ENCODE data around the gene RAB21.

RAB21 gene

DNA sequence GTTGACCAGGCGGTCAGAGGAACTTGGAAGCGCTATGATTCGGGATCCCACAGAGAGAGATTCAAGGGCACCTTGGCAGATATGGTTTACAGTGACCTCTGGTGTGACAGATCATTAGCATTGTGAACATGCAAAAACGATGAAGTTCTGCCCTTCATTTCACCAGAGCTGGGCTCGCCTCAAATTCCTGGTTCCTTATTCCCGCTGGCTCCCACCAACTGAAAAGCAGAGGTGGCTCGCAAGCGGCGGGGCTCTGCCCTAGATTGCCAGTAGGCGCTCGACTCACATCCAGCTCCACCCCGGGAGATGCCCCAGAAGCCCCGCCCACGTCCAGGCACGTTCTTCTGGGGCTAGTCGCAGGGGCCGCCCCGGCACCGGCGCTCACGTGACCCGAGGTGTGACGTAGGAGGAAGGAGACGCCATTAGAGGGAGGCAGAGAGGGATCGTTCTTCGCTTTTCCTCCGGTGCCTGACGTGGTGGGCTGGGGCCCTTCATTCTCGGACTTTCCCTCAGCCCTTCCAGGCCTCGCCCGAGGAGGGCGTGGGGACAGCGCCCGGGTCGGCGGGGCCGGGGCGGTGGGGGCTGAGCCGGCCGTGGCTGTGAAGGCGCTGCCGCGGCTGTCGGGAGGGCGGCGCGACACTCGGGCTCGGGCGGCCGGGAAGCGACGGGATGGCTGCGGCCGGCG lies at the start of gene RAB21:
Gene RAB21 (plus strand): TSS at position 403 of the 685 bp plus-strand sequence. CDS start 267 bp downstream, at position 670.
- peak; percentile 95 for DNase-seq (ENCODE audit: low read depth)

GRCh38 chr12:71704920-71705319 lies 49.7 kb upstream of the RAB21 start:
- DNase-seq (ENCODE audit: low read depth), result no peak

- DNase-seq (ENCODE audit: low read depth), result no peak
Observed at GRCh38 chr12:71708658-71709057, 46.0 kb upstream of the RAB21 start.

- no peak for DNase-seq (ENCODE audit: low read depth)
Observed at GRCh38 chr12:71710276-71711125, 44.2 kb upstream of the RAB21 start.

GRCh38 chr12:71718611-71719010 lies 36.1 kb upstream of the RAB21 start:
- DNase-seq (ENCODE audit: low read depth), result no peak

DNA sequence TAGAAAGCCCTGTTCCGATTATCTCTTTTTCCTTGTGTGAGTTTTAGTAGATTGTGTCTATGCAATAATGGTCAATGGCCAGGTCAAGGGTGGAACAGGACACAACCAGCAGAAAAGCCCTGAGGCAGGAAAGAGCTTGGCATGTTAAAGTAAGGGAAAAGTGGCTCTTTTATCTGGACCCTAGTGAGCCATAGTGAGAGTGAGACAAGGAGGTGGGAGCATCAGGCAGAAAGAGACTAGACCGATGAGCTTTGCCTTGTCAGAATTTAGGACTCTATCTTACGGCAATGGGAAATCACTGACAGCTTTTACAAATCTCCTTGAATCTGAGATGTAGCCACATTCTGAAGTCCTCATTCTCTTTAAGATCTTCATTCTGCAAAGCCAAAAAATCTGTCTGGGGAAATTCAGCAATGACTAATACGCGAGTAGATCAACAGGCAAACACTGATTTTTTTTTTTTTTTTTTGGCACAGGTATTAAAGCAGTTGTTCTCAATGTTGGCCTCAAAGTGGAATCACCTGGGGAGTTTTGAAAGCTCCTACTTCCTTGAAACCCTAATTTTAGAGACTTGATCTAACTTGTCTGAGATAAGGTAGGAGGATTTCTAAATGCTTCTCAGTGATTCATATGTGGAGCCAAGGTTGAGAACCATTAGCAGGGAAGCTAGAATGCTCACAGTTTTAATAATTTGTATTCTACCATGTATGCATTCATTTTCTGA lies 34.9 kb upstream of the RAB21 start:
- DNase-seq (ENCODE audit: low read depth), result no peak

DNA sequence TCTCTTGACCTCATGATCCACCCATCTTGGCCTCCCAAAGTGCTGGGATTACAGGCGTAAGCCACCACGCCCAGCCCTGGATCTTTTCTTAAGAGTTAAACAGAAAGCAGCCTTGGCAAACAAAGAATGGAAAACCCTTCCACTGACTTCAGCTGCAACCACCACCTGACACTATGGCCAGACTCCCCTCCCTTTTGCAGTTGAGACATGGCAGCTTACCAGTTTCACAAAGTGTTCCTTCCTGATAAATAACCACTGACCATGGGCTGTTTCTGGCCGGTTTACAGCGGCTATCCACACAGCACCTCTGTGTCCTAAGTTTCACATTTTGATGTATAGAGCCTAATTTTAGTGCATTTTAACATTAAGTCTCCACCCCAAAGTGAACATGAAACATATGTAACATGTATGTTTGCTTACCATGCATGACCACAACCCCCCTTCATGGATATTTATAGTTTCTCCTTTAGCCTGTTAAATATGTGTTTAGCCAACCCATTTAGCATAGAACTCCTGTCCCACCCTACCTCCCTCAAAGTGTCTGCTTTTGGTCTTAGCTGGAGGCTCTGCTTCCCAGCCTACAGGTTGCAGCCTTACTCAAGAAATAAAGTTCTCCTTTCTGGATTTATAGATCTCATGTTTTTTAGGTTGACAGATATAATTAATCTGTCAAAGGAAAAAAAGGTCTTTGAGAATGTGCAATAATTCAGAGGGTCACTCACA lies 32.7 kb upstream of the RAB21 start:
- no peak for DNase-seq (ENCODE audit: low read depth)

DNA sequence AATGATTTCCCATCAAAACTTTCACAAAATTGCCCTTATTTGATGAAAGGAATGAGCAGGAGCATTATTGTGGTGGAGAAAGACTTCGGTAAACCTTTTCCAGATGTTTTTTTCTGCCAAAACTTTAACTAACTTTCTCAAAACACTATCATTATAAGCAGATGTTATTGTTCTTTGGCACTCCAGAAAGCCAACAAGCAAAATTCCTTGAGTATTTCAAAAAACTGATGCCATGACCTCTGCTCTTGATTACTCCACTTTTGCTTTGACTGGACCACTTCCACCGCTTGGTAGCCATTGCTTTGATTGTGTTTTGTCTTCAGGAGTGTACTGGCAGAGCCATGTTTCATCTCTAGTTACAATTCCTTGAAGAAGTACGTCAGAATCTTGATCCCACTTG lies 29.7 kb upstream of the RAB21 start:
- DNase-seq (ENCODE audit: low read depth), result no peak

DNA sequence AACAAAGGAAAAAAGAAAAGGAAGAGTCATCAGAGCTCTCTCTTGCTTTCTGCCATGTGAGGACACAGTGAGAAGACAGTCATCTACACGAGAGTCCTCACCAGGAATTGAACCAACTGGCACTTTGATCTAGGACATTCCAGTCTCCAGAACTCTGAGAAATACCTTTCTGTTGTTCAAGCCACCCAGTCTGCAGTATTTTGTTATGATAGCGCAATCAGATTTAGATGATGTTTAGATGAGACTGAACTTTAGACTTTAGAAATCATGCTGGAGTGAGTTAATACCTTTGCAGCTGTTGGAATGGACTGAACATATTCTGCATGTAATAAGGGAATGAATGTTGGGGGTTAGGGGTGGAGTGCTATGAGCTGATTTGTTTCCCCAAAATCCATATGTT lies 28.1 kb upstream of the RAB21 start:
- DNase-seq (ENCODE audit: low read depth), result no peak

DNA sequence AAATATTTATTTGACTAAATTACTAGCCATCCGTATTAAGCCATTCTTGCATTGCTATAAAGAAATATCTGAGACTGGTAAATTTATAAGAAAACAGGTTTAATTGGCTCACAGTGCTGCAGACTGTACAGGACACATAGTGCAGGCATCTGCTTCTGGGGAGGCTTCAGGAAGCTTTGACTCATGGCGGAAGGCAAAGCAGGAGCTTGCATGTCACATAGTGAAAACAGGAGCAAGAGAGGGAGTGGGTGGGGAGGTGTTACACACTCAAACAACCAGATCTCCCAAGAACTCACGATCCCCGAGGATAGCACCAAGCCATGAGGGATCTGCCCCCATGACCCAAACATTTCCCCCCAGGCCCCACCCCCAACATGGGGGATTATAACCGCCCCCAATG lies 26.7 kb upstream of the RAB21 start:
- no peak for DNase-seq (ENCODE audit: low read depth)

- DNase-seq (ENCODE audit: low read depth), result no peak
Observed at GRCh38 chr12:71730936-71731335, 23.7 kb upstream of the RAB21 start.

- DNase-seq (ENCODE audit: low read depth), result no peak
Observed at GRCh38 chr12:71731439-71732356, 23.0 kb upstream of the RAB21 start.

DNA sequence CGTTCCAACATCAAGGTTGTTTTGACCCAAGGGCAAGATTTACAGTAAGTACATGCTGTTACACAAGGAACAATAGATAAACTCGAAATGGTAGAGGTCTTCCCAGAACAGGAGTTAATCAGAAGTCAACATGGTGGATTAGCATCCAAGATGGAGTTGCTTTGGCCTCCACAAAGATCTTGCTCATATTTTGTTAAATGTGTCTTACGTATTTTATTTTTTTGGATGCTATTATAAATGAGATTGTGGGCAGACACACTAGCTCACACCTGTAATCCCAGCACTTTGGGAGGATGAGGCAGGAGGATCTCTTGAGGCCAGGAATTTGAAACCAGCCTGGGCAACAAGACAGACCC lies 22.3 kb upstream of the RAB21 start:
- DNase-seq (ENCODE audit: low read depth), result no peak

DNA sequence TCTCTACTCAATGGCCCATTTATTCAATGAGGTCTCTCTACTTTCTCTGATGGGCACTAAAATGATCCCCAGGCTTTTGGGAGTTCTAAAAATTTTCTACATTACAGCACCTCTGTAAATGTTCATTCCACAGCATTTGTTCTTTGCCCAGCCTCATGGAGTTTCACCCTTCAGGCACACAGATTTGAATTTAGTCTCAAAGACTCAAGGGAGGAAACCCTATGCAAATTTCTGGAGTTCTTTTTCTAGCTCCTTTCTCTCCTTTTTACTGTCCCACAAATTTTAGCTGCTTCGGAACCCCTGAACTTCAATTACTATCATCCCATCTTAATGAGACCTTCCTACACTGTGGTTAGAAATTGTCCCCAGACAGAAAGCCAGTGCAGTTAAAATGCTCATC lies 17.5 kb upstream of the RAB21 start:
- no peak for DNase-seq (ENCODE audit: low read depth)

DNA sequence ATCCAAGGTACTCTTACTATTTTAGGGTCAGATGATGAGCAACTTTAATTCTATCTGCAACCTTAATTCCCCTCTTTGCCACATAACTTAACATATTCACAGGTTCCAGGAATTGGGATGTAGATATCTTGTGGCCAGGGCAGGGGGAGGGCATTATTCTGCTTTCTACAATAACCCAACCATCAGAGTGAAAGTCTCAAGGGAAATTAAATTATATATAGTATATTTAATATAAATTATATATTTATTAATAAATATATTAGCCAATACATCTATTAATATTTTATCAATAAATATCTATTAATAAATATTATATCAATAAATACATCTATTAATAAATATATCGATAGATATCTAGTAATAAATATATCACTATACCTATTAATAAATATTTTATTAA lies 11.7 kb upstream of the RAB21 start:
- no peak for DNase-seq (ENCODE audit: low read depth)

DNA sequence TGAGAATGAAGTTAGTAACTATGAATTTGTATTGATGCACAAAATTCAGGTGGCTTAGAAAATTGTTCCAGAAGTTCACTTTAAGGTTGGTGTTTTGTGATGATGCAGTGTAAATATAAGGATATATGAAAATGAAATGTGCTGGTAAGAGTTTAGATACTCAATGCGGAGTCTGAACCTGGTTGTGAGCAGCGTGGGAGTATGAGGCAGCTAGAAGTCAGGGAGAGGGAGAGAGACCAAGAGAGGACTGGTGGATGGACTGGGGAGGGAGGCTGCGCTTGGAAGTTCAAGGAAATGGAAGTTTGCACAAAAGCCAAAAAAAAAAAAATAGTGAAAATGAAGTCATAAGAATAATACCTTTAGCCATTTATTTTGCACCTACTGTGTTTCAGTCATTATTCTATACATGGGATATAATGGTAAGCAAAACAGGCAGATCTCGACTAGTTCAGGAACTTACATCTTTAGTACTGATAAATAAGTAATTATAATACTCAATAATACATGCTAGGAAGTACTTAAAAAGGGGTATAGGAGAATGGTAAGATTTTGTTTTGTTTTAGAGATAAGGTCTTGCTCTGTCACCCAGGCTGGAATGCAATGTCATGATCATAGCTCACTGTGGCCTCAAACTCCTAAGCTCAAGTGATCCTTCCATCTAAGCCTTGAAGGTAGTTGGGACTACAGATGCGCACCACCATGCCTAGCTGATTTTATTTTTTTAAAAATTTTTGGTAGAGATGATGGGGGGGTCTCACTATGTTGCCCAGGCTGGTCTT lies 10.0 kb upstream of the RAB21 start:
- DNase-seq (ENCODE audit: low read depth), result no peak

DNA sequence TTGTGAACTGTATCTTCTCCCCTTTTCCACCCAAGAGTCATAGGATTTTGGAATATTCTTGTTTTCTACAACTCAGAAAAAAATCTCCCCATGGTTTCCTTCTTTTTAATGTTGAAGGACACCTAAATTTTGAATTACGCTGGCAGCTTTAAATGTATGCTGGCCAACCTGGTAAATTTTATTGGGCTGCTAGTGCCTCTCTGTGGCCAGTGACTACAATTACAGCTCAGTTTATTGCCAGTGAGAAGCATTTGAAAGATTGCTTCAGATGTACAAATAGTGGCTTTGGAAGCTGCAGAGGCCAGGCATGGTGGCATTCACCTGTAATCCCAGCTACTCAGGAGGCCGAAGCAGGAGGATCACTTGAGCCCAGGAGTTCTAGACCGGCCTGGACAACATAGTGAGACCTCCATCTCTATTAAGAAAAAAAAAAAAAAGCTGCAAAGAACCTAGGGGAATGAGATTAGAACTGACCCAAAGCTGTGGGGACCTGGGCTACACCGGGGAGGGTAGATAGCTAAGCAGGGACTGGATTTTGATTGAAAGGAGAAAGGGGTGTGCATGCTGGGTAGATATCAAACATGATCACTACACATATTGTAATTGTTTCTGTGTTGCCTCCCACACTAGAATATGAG lies 7.6 kb upstream of the RAB21 start:
- no peak for DNase-seq (ENCODE audit: low read depth)

DNA sequence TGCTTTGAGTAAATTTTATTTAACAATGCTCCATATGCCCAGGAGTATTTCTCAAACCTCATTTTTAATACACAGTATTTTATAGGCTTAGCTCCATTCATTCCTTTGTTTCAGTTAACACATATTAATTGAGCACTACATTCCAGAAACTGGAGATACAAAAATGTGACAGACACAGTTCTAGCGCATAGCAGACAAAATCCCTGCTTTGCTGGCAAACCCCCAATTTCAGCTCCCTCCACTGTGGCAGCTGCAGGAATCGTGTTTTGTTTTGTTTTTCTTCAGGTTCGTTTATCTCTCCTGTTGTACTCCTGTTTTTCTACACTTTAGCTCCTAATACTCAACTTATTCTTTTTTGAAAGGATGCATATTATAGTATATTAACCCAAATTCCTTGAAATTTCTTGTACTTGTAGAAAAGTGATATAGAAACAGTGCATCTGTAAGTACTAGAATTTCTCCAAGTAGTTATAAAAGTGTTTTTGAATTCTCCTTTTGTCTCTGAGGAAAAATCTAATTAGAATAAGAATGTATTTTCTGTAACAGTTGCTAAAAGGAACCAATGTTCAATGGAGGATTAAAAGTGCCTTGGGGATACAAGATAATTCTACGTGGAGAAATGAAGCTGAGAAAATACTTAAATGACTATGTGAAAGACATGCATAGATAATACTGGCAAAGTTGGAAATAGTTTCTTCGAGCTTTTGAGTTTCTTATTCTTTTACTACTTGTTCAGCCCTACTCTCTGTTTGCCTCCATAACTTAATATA lies 6.4 kb upstream of the RAB21 start:
- DNase-seq (ENCODE audit: low read depth), result no peak

GRCh38 chr12:71749666-71750065 lies 5.0 kb upstream of the RAB21 start:
- no peak for DNase-seq (ENCODE audit: low read depth)

Data from stimulated activated CD8-positive, alpha-beta memory T cell treated with anti-CD3 and anti-CD28 coated beads, Interleukin-15, amount 100 ng/mL, for 24 hours (primary cell).